Thoracic aorta (tissue), 2 donors: Measurements from ENCODE around the gene OPRL1. TPM values are rescaled to one million over a fixed set of nuclear protein-coding genes. Genes with fewer than 3 reads are reported as not detected.

ENCODE experiments used
- ATAC-seq: fragments of 150-250 bp; one replicate; pipeline ENCODE4 v1.8.0; 2017; ENCODE audit warnings: low read depth; ENCODE audit not compliant: insufficient number of reproducible peaks, low FRiP score
- DNase-seq: peaks from one replicate; pipeline ENCODE4 v3.0.0-alpha.2; 2020; ENCODE audit warnings: low spot score
- H3K27ac ChIP-seq, 2 donors: fragments of 200-600 bp; sonication (generic); 1 replicate in 1 of 2; 2 replicates in 1 of 2; pipeline ENCODE4 v1.5.1; 2016; ENCODE audit warnings: mild to moderate bottlenecking in 2 of 2, moderate library complexity in 2 of 2
- H3K27me3 ChIP-seq: fragments of 200-600 bp; sonication (generic); replicated peaks from 2 replicates; pipeline ENCODE4 v1.6.0; 2016; ENCODE audit warnings: mild to moderate bottlenecking; ENCODE audit not compliant: insufficient read depth
- H3K36me3 ChIP-seq: fragments of 200-600 bp; sonication (generic); one replicate; pipeline ENCODE4 v1.5.1; 2016
- H3K4me1 ChIP-seq, 2 donors: fragments of 200-600 bp; sonication (generic); 1 replicate in 1 of 2; 2 replicates in 1 of 2; pipeline versions ENCODE4 v1.5.1 to v1.6.0; 2016; ENCODE audit warnings: low read depth in 2 of 2, mild to moderate bottlenecking in 1 of 2; ENCODE audit not compliant: control insufficient read depth in 1 of 2
- H3K4me3 ChIP-seq: fragments of 200-600 bp; sonication (generic); 2 replicates; pipeline ENCODE4 v1.5.1; 2016; ENCODE audit warnings: mild to moderate bottlenecking
- H3K9me3 ChIP-seq: fragments of 200-600 bp; sonication (generic); 2 replicates; pipeline ENCODE4 v1.5.1; 2016
- CTCF ChIP-seq: fragments of 200-600 bp; sonication (generic); IDR thresholded peaks from one replicate; pipeline ENCODE4 v1.5.1; 2019; ENCODE audit warnings: antibody characterized with exemption
- total RNA-seq, 2 donors: library from RNA; depleted of rRNA; stranded (reverse); fragments of >200 nt; gene quantifications; one replicate each; pipeline versions ENCODE4 v1.1.0 to v1.2.3, GENCODE V29; 2016

Gene OPRL1
- total RNA-seq, 2 donors from 2014 or later = 1.1 to 3.2 TPM

- H3K27ac ChIP-seq = no peak overlapping the region
- no peaks in the 10 kb centered on the region for H3K4me1 ChIP-seq
- ATAC-seq = no peak
- no peak overlapping the region for H3K4me3 ChIP-seq
- no peak for TF ChIP-seq CTCF
- H3K36me3 ChIP-seq = no peaks in the 10 kb centered on the region
- no peaks in the 10 kb centered on the region for H3K9me3 ChIP-seq
- DNase-seq = no peak
- no peaks in the 10 kb centered on the region for H3K27me3 ChIP-seq
Measured at GRCh38 chr20:64112691-64113443, 33.0 kb downstream of the OPRL1 start.

DNA sequence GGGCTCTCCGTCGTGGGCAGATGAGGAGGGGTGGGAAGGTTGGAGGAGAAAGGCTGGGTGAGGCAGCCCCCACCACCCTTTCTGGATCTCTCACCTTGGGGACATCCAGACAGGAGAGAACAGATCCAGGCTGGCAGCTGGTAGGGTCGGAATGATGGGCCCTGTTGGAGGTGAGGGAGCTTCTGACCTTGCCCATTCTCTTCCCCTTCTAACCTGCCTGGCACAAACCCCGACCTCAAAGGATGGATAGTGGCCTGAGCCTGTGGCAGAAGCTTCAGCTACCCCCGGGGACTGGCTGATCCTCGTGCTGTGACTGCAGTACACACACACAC lies 33.5 kb downstream of the OPRL1 start:
- H3K27ac ChIP-seq = no peak overlapping the region
- TF ChIP-seq CTCF = no peak
- no peaks in the 10 kb centered on the region for H3K4me1 ChIP-seq
- H3K36me3 ChIP-seq = no peaks in the 10 kb centered on the region
- no peaks in the 10 kb centered on the region for H3K27me3 ChIP-seq
- DNase-seq = no peak
- H3K9me3 ChIP-seq = no peaks in the 10 kb centered on the region
- H3K4me3 ChIP-seq = no peak overlapping the region
- ATAC-seq = no peak

DNA sequence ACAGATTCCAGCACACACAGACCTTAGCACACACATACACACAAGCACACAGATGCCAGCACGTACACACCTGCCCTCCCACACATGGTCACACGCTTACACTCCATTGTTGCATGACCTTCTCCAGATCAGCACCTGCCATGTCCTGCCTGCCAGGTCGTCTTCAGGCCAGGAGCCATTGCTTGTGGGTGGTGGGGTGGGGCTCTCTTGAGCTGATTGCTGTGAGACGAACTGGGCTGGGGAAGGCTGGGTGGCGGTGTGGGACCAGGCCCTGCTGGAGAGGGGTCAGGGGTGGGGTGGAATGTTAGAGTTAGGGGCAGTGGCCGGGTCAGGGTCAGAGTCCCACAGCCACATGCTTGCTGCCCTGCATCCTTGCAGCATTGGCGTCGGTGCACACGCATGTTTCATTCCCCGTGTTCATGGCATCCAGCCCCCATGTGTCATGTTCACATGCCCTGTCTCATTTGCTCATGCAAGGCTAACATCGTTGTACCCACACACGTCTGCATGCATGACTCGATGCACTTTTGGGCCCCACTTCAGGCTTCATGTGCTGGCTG lies 34.0 kb downstream of the OPRL1 start:
- H3K4me3 ChIP-seq = no peak overlapping the region
- no peak for TF ChIP-seq CTCF
- ATAC-seq = no peak
- H3K27me3 ChIP-seq = no peaks in the 10 kb centered on the region
- DNase-seq = no peak
- no peaks in the 10 kb centered on the region for H3K4me1 ChIP-seq
- no peaks in the 10 kb centered on the region for H3K9me3 ChIP-seq
- no peak overlapping the region for H3K27ac ChIP-seq
- H3K36me3 ChIP-seq = no peaks in the 10 kb centered on the region

DNA sequence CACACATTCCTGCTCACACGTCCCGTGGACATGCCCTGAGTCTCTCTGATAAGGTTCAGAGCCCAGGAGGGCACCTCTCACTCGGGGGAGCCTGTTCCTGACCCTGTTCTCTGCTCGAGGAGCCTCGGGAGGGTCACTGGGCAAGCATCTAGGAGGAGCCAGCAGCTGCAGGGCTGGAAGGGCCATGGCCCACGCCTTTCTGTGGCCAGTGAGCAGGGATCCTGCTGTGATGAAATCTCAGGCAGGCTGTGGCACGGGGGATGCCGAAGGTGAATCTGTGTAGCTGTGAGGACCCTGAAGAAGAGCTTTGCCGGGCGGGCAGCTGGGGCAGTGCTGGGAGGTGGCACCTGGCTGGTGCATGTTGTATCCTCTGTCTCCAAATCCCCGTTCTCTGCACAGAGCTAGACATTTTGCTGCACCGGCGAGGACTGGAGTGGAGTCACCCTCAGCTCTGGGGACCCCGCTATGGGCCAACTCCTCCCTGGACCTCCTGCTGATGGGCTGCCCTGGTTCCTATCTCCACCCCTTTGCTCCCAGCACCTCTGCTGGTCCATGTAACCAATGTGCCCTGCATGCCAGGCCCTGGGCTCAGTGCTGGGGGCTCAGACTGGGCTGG lies 34.6 kb downstream of the OPRL1 start:
- DNase-seq (no peak), ATAC-seq (no peak)
- no peaks in the 10 kb centered on the region for H3K9me3 ChIP-seq
- no peak overlapping the region for H3K4me3 ChIP-seq
- H3K27me3 ChIP-seq = no peaks in the 10 kb centered on the region
- no peak for TF ChIP-seq CTCF
- H3K4me1 ChIP-seq = no peaks in the 10 kb centered on the region
- H3K36me3 ChIP-seq = no peaks in the 10 kb centered on the region
- H3K27ac ChIP-seq = no peak overlapping the region

DNA sequence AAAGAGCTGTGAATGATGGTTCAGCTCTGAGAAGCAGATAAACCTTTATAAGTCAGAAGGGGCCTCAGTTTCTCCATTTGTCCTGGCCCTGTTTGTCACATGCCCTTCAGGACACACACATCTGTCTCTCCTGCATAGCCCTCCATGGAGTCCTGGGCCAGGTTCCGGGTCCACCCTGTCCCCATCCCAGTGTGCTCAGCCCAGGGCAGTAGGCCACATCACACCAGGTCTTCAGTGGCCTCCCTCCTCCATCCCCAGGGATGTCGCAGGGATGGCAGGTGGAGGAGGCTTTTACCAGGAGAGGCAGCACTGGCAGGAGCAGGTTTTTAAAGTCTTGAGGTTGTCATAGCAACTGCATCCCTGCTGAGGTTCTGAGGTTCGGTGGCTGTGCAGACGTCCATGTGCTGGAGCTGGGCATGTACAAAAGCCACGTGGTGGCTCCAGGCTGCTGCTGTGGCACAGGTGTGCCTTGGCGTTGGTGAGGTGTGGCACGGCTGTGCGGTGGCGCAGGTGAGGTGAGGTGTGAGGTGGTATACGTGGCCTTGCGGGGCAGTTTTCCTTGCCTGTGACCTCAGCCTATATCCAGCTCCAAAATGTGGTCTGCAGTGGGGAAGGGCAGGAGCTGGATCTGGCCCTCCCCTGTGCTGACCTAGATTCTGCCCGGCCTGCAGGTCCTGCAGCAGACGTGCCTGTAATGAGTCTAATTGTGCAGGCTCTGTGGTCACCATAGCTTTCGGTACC lies 35.5 kb downstream of the OPRL1 start:
- Histone ChIP-seq H3K4me1 (no peaks in the 10 kb centered on the region), H3K4me3 (no peak overlapping the region), H3K9me3 (no peaks in the 10 kb centered on the region), H3K36me3 (no peaks in the 10 kb centered on the region), H3K27me3 (no peaks in the 10 kb centered on the region), H3K27ac (no peak overlapping the region)
- ATAC-seq = no peak
- DNase-seq = no peak
- no peak for TF ChIP-seq CTCF
